CD4-positive, alpha-beta T cell treated with Interleukin-4 for 4 hours (primary cell): ENCODE measurements around the gene CIZ1.
"Not testable (repeated sequence)": the region's sequence is repeated elsewhere in the genome, so short reads cannot be mapped to it uniquely, and the experiment has no call there.

Experiments used
- DNase-seq: peaks from one replicate; pipeline ENCODE4 v3.0.0-alpha.2; 2020

CIZ1 gene

GRCh38 chr9:128142596-128142995 lies 48.8 kb downstream of the CIZ1 start:
- no peak for DNase-seq

GRCh38 chr9:128142061-128142460 lies 49.3 kb downstream of the CIZ1 start:
- no peak for DNase-seq

- DNase-seq, result no peak
Measured at GRCh38 chr9:128141604-128142003, 49.8 kb downstream of the CIZ1 start.

- no peak for DNase-seq
Measured at GRCh38 chr9:128139621-128140020, 51.8 kb downstream of the CIZ1 start.

GRCh38 chr9:128138001-128138400 lies 53.4 kb downstream of the CIZ1 start:
- DNase-seq, result no peak

DNA sequence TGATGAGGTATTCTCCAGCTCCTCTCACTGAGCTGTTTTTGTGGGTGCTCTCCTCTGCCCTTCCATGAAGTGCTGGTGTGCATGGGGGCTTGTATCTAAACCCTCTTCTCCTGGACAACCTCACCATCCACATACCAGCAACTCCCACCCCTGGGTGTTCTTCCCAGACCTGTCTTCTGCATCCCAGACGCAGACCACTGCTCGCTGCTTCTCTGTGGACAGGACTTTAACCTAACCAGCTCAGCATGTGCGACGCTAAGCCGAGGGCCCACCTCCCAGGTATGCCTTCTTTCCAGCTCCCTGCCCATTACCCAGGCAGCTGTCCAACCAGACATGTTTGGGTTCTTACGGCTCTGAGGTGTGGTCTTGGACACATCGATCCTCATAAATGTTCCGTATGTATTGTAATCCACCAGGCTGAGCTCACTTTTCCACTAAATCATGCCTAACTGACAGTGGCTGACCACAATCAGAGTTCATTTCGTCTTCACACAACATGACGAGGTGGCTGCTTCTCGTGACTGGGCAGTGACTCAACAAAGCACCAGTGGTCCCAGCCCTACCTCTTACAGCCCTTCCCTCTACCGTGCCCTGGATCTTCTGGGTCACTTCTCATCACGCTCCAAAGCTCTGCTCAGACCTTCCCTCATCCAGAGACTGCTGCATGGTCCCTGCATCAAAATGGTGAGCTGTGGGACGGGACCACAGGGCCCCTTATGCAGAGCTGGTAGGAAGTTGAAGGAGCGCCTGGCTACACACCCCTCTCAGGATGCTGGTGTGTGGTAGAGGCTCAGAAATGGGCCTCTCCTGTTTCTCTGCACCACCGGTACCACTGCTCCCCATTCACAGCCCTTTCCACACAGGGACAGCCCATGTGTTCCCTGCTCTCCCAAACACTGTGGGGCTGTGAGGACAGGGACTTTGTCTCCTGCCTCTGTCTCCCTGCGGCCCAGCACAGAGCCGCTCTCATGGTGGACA lies 54.3 kb downstream of the CIZ1 start:
- no peak for DNase-seq

- DNase-seq, result not testable (repeated sequence)
Measured at GRCh38 chr9:128135561-128135960, 55.8 kb downstream of the CIZ1 start.

DNA sequence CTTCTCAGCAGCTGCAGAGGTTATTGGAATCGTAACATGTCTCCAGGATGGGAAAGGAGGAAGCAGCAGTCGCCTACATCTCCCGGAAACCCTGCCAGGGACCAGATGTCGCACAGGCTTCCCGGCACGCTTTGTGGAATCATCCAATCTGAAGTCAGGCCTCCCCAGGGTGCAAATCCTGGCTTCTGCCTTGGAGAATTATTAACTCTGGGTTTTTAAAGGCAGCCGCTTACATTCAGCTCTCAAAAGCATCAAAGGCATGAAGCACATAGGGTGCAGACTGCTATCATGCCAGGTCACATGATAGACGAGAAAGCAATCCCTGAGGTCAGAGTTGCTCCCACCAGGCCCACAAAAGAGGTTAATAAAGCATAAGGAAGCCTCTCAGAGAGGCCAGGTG lies 59.2 kb downstream of the CIZ1 start:
- not testable (repeated sequence) for DNase-seq

DNA sequence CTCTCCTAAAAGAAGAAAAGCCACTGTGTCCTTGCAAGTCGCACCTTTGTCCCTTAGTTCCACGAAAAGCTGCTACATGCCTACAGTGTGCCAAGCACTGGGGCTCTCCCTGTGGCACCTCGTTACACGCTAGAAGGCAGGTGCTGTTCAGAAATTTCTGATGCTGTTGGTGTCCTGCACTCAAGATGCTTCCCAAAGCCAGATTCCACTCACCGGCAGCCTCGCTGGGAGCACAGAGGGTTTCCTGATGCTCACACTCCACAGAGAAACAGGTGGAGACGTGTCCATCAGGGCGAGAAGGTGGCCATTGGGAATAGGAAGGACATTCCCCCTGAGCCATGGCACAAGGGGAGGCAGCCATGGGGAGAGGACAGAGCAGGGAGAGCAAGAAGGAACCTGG lies 60.0 kb downstream of the CIZ1 start:
- DNase-seq, result not testable (repeated sequence)

GRCh38 chr9:128130651-128131050 lies 60.7 kb downstream of the CIZ1 start:
- not testable (repeated sequence) for DNase-seq

GRCh38 chr9:128129976-128130590 lies 61.3 kb downstream of the CIZ1 start:
- DNase-seq, result peak; percentile 57

DNA sequence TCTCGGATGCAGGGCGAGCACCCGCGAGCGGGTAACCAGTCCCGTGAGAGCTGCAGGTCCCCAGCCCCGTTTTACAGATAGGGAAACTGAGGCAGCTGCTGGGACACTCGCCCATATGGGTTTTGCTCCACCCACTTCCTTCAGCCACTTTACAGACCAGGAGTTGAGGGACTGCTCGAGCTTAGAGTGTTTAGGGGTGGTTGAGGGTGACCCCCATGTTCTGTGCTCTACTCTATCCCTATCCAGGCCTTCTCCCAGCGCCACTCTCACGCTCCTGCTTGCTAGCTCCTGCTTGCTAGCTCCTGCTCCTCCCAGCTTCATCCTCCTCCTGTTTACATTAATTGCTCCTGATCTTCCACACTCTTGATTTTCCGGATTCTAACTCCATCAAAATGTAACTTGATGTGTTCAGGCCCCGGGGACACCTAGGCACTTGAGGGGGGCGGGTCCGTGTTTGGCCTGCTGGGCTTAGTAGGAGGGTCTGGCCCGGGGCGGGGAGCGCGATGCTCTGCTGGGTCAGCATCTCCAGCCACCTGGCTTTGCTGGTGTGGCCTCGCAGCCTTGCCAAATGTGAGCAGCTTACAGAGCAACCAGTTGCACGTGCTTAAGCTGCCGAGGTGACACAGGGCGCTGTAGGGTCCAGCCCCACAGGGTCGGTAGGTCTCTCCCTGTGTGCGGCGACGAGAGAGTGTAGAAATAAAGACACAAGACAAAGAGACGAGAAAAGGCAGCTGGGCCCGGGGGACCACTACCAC lies 62.4 kb downstream of the CIZ1 start:
- no peak for DNase-seq

DNA sequence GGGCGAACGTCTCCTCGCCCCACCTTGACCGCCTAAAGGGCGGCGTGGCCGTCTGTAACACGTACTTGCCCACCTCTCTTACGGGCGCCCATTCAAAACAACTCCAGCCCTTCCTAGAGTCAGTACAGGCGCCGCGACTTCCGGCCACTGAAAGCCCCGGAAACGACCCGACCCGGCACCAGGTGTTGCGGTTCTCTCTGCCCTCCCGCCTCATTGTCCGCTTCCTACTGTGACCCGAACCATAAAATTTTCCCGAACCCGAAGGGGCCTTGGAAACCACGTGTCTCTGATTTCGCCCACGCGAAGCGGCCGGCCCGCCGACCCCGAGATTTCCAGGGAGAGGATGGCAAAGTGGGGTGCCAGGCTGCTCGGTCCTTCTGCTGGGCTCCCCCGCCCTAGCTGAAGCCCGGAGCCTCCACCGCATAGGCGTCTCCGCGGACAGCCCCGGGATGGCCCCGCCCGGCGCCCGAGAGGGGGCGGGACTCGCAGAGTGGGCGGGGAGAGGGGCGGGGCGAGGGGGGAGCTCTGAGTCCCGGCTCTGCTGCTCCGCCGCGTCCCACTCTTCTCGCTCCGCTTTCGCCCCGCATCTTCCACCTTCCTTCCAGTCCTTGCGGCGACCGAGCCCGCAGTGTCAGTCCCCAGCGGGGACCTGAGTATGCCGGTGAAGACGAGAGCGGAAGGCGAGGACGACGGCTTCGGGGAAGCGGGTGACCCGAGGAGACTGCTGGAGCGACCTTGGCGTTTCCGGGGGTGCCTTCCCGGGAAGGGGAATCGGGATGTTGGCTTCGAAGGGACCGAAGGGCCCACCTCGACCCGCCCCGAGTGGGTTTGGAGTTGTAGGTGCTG lies 63.2 kb downstream of the CIZ1 start:
- DNase-seq, result peak; percentile 92

DNA sequence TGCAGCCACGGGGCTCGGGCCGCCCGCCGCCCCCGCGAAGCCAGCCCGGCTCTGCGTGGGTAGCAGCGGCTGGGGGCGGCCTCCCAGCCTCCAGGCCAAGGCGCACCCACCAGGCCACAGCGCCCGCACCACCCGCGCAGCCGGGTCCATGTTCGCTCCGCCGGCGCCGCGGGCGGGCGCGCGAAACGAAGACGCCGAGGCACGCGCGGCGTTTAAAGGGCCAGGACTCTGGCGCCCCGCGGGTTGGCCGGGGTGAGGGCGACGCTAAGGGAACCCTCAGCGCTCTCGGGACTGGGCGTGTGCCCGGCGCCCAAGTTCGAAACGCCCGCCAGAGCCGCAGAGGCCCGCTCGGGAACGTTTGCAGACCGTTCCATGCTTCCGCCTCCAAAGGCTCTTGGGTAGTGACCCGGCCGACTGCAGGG lies 63.8 kb downstream of the CIZ1 start, which contains the start of gene PTGES2:
Gene PTGES2, minus strand, starts transcription at position 162 of the 422 bp plus-strand sequence. Its CDS starts 12 bp downstream, at position 150.
- DNase-seq, result peak; percentile 81

DNA sequence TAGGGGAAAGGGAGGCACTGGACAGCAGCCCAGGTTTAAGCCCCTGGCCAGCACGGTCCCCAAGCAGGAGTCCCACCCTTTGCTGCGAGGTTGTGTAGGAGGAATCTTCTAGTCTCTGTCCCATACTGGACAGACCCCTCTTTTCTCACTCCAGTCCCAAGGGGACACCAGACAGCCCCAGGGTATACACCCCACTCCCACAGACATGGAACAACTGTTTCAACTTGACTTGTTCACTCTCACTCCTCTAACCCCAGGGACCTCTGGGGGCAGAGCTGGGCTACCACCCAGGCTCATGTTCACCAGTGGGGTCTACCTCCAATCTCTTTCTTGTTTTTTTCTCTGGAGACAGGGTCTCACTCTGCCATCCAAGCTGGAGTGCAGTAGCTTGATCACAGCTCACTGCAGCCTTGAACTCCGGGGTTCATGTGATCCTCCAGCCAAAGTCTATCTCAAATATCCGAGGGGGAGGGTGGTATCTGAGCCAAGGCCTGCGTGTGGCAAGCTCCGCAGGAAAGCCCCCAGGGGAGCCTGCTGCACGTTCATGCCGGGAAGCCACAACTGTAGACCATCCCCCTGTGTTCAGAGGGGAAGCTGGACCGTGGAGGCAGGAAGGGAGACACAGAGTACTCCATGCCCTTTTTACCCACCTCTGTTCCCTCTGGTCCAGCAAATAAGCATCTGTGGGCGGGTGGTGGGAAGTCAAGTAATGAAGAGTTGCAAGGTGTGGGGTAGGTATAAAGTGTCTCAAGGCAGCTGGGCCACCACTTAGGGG lies 65.6 kb downstream of the CIZ1 start:
- DNase-seq, result no peak

- DNase-seq, result peak; percentile 41
Measured at GRCh38 chr9:128124873-128125579, 66.3 kb downstream of the CIZ1 start.

DNA sequence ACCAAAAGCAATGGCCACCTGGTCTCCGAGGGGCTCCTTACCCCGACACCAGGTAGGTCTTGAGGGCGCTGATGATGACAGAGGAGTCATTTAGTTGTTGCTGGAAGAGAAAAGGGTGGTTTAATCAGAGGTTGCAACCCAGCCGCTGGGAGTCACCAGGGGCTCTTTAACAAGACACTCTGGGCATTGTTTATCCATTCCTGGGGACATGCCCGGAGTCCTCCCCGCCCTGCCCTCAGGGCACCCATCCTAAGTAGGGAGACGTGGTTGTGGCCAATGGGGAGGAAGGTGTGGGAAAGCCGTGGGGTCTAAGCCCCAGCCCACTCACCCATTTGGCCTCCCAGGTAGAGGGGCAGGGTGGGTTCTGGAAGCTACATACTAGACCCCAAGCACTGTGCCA lies 66.9 kb downstream of the CIZ1 start:
- no peak for DNase-seq

GRCh38 chr9:128123451-128124080 lies 67.8 kb downstream of the CIZ1 start:
- no peak for DNase-seq

GRCh38 chr9:128122809-128123175 lies 68.6 kb downstream of the CIZ1 start:
- DNase-seq, result no peak
